ENCODE results near the gene CACNG1.

DNA sequence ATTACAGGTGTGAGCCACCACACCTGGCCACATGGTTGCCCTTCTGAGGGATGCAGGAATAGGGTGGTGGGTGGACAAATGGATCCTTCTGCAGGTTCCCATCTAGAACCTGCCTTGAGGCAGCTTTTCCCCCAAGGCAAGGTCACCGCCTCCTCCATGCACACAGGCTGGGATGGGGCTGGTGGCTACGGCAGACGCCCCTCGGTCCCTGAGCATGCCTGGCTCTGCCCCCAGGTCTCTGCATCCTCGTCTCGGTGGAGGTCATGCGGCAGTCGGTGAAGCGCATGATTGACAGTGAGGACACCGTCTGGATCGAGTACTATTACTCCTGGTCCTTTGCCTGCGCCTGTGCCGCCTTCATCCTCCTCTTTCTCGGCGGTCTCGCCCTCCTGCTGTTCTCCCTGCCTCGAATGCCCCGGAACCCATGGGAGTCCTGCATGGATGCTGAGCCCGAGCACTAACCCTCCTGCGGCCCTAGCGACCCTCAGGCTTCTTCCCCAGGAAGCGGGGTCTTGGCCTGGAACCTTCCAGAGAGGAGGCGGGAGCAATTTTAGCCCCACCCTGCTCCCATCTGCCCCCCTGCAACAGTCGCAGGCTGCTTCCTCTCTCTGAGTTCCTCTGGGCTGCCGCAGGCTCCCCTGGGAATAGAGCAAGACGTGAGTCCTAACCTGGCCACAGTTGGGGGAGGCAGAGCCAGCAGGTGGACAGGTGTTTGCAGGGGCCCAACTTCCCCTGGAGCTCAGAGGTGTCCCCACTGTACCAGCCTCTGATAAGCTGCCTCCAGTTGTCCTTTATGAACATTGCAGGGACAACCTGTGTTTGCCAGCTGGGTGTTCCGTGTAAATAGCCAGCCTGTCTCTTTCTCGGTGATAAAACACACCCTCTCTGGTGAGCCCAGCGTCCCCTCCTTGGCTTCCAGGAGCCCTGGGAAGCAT, 11.7 kb downstream of the CACNG1 start:
- TF ChIP-seq, protein P1, sequence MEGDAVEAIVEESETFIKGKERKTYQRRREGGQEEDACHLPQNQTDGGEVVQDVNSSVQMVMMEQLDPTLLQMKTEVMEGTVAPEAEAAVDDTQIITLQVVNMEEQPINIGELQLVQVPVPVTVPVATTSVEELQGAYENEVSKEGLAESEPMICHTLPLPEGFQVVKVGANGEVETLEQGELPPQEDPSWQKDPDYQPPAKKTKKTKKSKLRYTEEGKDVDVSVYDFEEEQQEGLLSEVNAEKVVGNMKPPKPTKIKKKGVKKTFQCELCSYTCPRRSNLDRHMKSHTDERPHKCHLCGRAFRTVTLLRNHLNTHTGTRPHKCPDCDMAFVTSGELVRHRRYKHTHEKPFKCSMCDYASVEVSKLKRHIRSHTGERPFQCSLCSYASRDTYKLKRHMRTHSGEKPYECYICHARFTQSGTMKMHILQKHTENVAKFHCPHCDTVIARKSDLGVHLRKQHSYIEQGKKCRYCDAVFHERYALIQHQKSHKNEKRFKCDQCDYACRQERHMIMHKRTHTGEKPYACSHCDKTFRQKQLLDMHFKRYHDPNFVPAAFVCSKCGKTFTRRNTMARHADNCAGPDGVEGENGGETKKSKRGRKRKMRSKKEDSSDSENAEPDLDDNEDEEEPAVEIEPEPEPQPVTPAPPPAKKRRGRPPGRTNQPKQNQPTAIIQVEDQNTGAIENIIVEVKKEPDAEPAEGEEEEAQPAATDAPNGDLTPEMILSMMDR (conservative IDR thresholded peaks at IDR 0.05 in 1 of 2, IDR thresholded peaks at IDR 0.05 in 1 of 2; ENCODE audit: low read depth in 1 of 2, low read length in 2 of 2) = no peak
- no peak for TF ChIP-seq EZH2 (IDR thresholded peaks at IDR 0.05; ENCODE audit: low read length, missing control alignments)

Data from fibroblast of lung (primary cell).